ENCODE results near the gene FAM227B.

DNA sequence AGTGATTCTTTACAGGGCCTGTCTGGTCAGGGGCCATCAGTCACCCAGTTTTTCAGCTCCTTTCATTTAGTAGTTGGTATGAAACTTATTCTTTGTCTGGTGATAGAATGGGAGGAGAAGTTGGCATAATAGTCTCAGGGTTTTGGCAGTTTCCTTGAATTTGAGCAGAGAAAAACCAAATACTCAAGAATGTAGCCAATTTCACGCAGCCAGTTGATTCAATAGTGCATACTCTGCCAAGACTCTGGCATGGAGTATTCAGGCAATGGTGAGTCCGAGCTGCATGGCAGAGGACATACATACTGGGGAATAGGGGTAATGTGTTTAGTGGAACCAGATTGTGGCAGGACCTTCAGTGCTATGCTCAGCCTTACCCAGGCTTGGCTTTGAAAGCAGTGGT is 332.2 kb downstream of the FAM227B start:
- TF ChIP-seq, protein P1, sequence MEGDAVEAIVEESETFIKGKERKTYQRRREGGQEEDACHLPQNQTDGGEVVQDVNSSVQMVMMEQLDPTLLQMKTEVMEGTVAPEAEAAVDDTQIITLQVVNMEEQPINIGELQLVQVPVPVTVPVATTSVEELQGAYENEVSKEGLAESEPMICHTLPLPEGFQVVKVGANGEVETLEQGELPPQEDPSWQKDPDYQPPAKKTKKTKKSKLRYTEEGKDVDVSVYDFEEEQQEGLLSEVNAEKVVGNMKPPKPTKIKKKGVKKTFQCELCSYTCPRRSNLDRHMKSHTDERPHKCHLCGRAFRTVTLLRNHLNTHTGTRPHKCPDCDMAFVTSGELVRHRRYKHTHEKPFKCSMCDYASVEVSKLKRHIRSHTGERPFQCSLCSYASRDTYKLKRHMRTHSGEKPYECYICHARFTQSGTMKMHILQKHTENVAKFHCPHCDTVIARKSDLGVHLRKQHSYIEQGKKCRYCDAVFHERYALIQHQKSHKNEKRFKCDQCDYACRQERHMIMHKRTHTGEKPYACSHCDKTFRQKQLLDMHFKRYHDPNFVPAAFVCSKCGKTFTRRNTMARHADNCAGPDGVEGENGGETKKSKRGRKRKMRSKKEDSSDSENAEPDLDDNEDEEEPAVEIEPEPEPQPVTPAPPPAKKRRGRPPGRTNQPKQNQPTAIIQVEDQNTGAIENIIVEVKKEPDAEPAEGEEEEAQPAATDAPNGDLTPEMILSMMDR (IDR thresholded peaks at IDR 0.05) = no peak
- TF ChIP-seq POLR2A (IDR thresholded peaks at IDR 0.05) = no peak
- no peak for TF ChIP-seq POLR2AphosphoS5 (IDR thresholded peaks at IDR 0.05; ENCODE audit: insufficient read depth in 1 of 2, low read depth in 1 of 2)

Measured in vagina (tissue), 2 donors.